Gastrocnemius medialis (tissue), 4 donors: Measurements from ENCODE around the gene ATP10B. TPM values are rescaled to one million over a fixed set of nuclear protein-coding genes. Genes with fewer than 3 reads are reported as not detected.

Experiments
- ATAC-seq, 2 donors: fragments of 150-250 bp; one replicate each; pipeline ENCODE4 v1.9.1; 2016
- DNase-seq, 2 donors: peaks; one replicate each; pipeline ENCODE4 v3.0.0-alpha.2; 2019
- H3K27ac ChIP-seq, 4 donors: fragments of 200-600 bp; sonication (generic); 1 replicate in 1 of 4; 2 replicates in 3 of 4; pipeline ENCODE4 v1.5.1; 2016 to 2018; ENCODE audit warnings: mild to moderate bottlenecking in 2 of 4, moderate library complexity in 1 of 4
- H3K27me3 ChIP-seq, 3 donors: fragments of 200-600 bp; sonication (generic) in 2 of 3; 1 replicate in 1 of 3; 2 replicates in 2 of 3; pipeline versions ENCODE4 v1.5.1 to v1.6.0; 2016 to 2019; ENCODE audit warnings: mild to moderate bottlenecking in 1 of 3, moderate library complexity in 1 of 3
- H3K36me3 ChIP-seq, 2 donors: fragments of 200-600 bp; sonication (generic) in 1 of 2; one replicate each; pipeline ENCODE4 v1.5.1; 2017 to 2018
- H3K4me1 ChIP-seq, 2 donors: fragments of 200-600 bp; sonication (generic) in 1 of 2; one replicate each; pipeline ENCODE4 v1.5.1; 2016 to 2017; ENCODE audit warnings: mild to moderate bottlenecking in 2 of 2
- H3K4me3 ChIP-seq, 4 donors: fragments of 200-600 bp; sonication (generic) in 3 of 4; 1 replicate in 1 of 4; 2 replicates in 3 of 4; pipeline ENCODE4 v1.5.1; 2016 to 2019; ENCODE audit warnings: mild to moderate bottlenecking in 2 of 4
- H3K9me3 ChIP-seq, 3 donors: fragments of 200-600 bp; sonication (generic) in 2 of 3; 1 replicate in 1 of 3; 2 replicates in 2 of 3; pipeline ENCODE4 v1.5.1; 2016 to 2019
- CTCF ChIP-seq, 5 experiments: fragments of 450-650 bp in 3 of 5; fragments of 200-600 bp in 2 of 5; sonication (generic) in 2 of 5; IDR thresholded peaks in 4 of 5; conservative IDR thresholded peaks in 1 of 5; 1 replicate in 4 of 5; 2 replicates in 1 of 5; pipeline ENCODE4 v1.5.1; 2016 to 2019; ENCODE audit warnings: antibody characterized with exemption in 5 of 5, mild to moderate bottlenecking in 3 of 5, moderate library complexity in 3 of 5
- POLR2A ChIP-seq, 2 donors: fragments of 450-650 bp; IDR thresholded peaks; one replicate each; pipeline ENCODE4 v1.6.1; 2017; ENCODE audit warnings: antibody characterized with exemption in 2 of 2, mild to moderate bottlenecking in 2 of 2, moderate library complexity in 2 of 2
- in situ Hi-C, 4 donors: fragments of 200-750 bp; cut with MboI; loops; one replicate each; pipeline versions ENCODE4 v1.15.0 to v1.8.0; 2017; ENCODE audit warnings: low sequenced_read_pairs in 4 of 4
- intact Hi-C: fragments of 100-400 bp; cut with DNase I; formaldehyde crosslinking; loops from one replicate; pipeline ENCODE4 v1.15.1; 2023; ENCODE audit warnings: low total_unique reads
- total RNA-seq, 4 donors: library from RNA; depleted of rRNA; stranded (reverse); fragments of >200 nt; gene quantifications; one replicate each; pipeline versions ENCODE4 v1.1.0 to v1.2.3, GENCODE V29; 2016

Gene ATP10B
- total RNA-seq, 4 donors from 2014 or later = 0.63 TPM; not detected in 3

GRCh38 chr5:160693831-160694465, 158.1 kb downstream of the ATP10B start:
- DNase-seq = no peak
- intact Hi-C loops (no loop called here), in situ Hi-C loops (no loop called here)
- Histone ChIP-seq H3K4me1 (no peaks in the 10 kb centered on the region), H3K4me3 (no peak overlapping the region), H3K9me3 (no peaks in the 10 kb centered on the region), H3K36me3 (no peaks in the 10 kb centered on the region), H3K27ac (no peak overlapping the region), H3K27me3 (no peaks in the 10 kb centered on the region)
- TF ChIP-seq CTCF (IDR thresholded peaks at IDR 0.05 in 4 of 5, conservative IDR thresholded peaks at IDR 0.05 in 1 of 5) = no peak
- ATAC-seq = no peak

GRCh38 chr5:160692271-160692670, 159.7 kb downstream of the ATP10B start:
- TF ChIP-seq POLR2A (IDR thresholded peaks at IDR 0.05) = no peak
- no peak for TF ChIP-seq CTCF (IDR thresholded peaks at IDR 0.05 in 4 of 5, conservative IDR thresholded peaks at IDR 0.05 in 1 of 5)

GRCh38 chr5:160685695-160686094, 166.3 kb downstream of the ATP10B start:
- ATAC-seq (no peak), DNase-seq (no peak)
- Histone ChIP-seq H3K4me1 (no peaks in the 10 kb centered on the region), H3K9me3 (no peaks in the 10 kb centered on the region), H3K27me3 (no peaks in the 10 kb centered on the region), H3K4me3 (no peak overlapping the region), H3K36me3 (no peaks in the 10 kb centered on the region), H3K27ac (no peak overlapping the region)
- in situ Hi-C loops (no loop called here), intact Hi-C loops (no loop called here)
- peak in 1 of 5 experiments; percentile 23 for TF ChIP-seq CTCF (IDR thresholded peaks at IDR 0.05 in 4 of 5, conservative IDR thresholded peaks at IDR 0.05 in 1 of 5)
- TF ChIP-seq POLR2A (IDR thresholded peaks at IDR 0.05) = no peak

More at GRCh38 chr5:160692271-160692670, 159.7 kb downstream of the ATP10B start:
- ATAC-seq (no peak), DNase-seq (no peak)
- no peak overlapping the region for H3K4me3 ChIP-seq
- no peaks in the 10 kb centered on the region for H3K36me3 ChIP-seq
- no peaks in the 10 kb centered on the region for H3K4me1 ChIP-seq
- in situ Hi-C loops (no loop called here), intact Hi-C loops (no loop called here)
- no peaks in the 10 kb centered on the region for H3K9me3 ChIP-seq
- no peak overlapping the region for H3K27ac ChIP-seq
- no peaks in the 10 kb centered on the region for H3K27me3 ChIP-seq

- H3K27me3 ChIP-seq = no peaks in the 10 kb centered on the region
- no peak overlapping the region for H3K27ac ChIP-seq
- in situ Hi-C loops = no loop called here
- intact Hi-C loops = no loop called here
- no peaks in the 10 kb centered on the region for H3K9me3 ChIP-seq
- H3K36me3 ChIP-seq = no peaks in the 10 kb centered on the region
- no peak for TF ChIP-seq CTCF (IDR thresholded peaks at IDR 0.05 in 4 of 5, conservative IDR thresholded peaks at IDR 0.05 in 1 of 5)
- no peak for TF ChIP-seq POLR2A (IDR thresholded peaks at IDR 0.05)
- DNase-seq = no peak
- no peak overlapping the region for H3K4me3 ChIP-seq
- H3K4me1 ChIP-seq = no peaks in the 10 kb centered on the region
- no peak for ATAC-seq
Observed at GRCh38 chr5:160685219-160685618, 166.8 kb downstream of the ATP10B start.
